H1 (cell line): ENCODE results near the gene RBFOX1. TPM values are rescaled to one million over a fixed set of nuclear protein-coding genes. Genes with fewer than 3 reads are reported as not detected.

Experiments
- CTCF ChIA-PET: fragments of 300-600 bp; sonication (Branson Sonifier 250); formaldehyde crosslinking; loops from one replicate; lab custom pipeline; 2021; ENCODE audit not compliant: partially characterized antibody; lab: Charles Lee
- POLR2A ChIA-PET: fragments of 300-600 bp; sonication (Branson Sonifier 250); formaldehyde crosslinking; loops from one replicate; lab custom pipeline; 2021; ENCODE audit warnings: inconsistent platforms; ENCODE audit not compliant: partially characterized antibody; lab: Charles Lee
- DNase-seq, 2 experiments: peaks; one replicate each; pipeline versions ENCODE4 v3.0.0 to v3.0.0-alpha.2; 2010 to 2022; ENCODE audit warnings: low spot score in 2 of 2, low read depth in 1 of 2, mixed read lengths in 1 of 2
- FAIRE-seq: peaks from 2 replicates; lab custom pipeline; 2011; peaks lifted over from hg19 to GRCh38; lab: Jason Lieb, UNC
- H2AFZ ChIP-seq: 2 replicates; pipeline ENCODE4 v1.8.1; 2012; ENCODE audit warnings: low read length, inconsistent platforms
- H2AK5ac ChIP-seq: 2 replicates; pipeline ENCODE4 v1.6.1; 2013; ENCODE audit warnings: low read depth, low read length
- H2BK120ac ChIP-seq: replicated peaks from 2 replicates; pipeline ENCODE3; 2013; ENCODE audit warnings: low read depth, low read length, inconsistent platforms
- H2BK12ac ChIP-seq: 2 replicates; pipeline ENCODE4 v1.6.1; 2013; ENCODE audit warnings: low read depth, low read length
- H2BK15ac ChIP-seq: 2 replicates; pipeline ENCODE4 v1.6.1; 2013; ENCODE audit warnings: low read length
- H2BK20ac ChIP-seq: 2 replicates; pipeline ENCODE4 v1.6.1; 2013; ENCODE audit warnings: low read length
- H2BK5ac ChIP-seq: 2 replicates; pipeline ENCODE4 v1.6.1; 2013; ENCODE audit warnings: low read depth, low read length
- H3K14ac ChIP-seq: 2 replicates; pipeline ENCODE4 v1.6.1; 2013; ENCODE audit warnings: inconsistent platforms; ENCODE audit not compliant: insufficient read length
- H3K18ac ChIP-seq: 2 replicates; pipeline ENCODE4 v1.6.1; 2013; ENCODE audit warnings: low read length; ENCODE audit errors: extremely low read depth
- H3K23ac ChIP-seq: 2 replicates; pipeline ENCODE4 v1.6.1; 2013; ENCODE audit warnings: inconsistent platforms; ENCODE audit not compliant: insufficient read length
- H3K23me2 ChIP-seq: 2 replicates; pipeline ENCODE4 v1.6.1; 2013; ENCODE audit warnings: low read depth, low read length
- H3K27ac ChIP-seq: 2 replicates; pipeline ENCODE4 v1.6.1; 2011; ENCODE audit warnings: low read depth, low read length, inconsistent platforms
- H3K27me3 ChIP-seq, 4 experiments: replicated peaks in 1 of 4; 1 replicate in 1 of 4; 2 replicates in 3 of 4; pipeline versions ENCODE4 v1.6.1 to v1.8.1; 2011 to 2013; ENCODE audit warnings: low read length in 3 of 4, mild to moderate bottlenecking in 3 of 4, inconsistent platforms in 2 of 4, mixed read lengths in 2 of 4, moderate library complexity in 1 of 4; ENCODE audit not compliant: control insufficient read depth in 3 of 4, insufficient read depth in 3 of 4; ENCODE audit errors: extremely low read depth in 1 of 4
- H3K36me3 ChIP-seq, 4 experiments: 2 replicates each; pipeline versions ENCODE4 v1.6.1 to v1.8.1; 2011 to 2013; ENCODE audit warnings: mild to moderate bottlenecking in 4 of 4, low read length in 3 of 4, moderate library complexity in 2 of 4, control low read depth in 1 of 4, inconsistent platforms in 1 of 4; ENCODE audit not compliant: insufficient read depth in 4 of 4, control insufficient read depth in 2 of 4
- H3K4ac ChIP-seq: replicated peaks from 2 replicates; pipeline ENCODE3; 2013; ENCODE audit warnings: low read length, low read depth, mixed read lengths, inconsistent platforms; ENCODE audit not compliant: insufficient read length
- H3K4me1 ChIP-seq, 4 experiments: replicated peaks in 1 of 4; 1 replicate in 1 of 4; 2 replicates in 3 of 4; pipeline versions ENCODE4 v1.6.1 to v1.8.1; 2011 to 2013; ENCODE audit warnings: low read length in 3 of 4, inconsistent platforms in 2 of 4, mixed read lengths in 1 of 4; ENCODE audit not compliant: insufficient read depth in 4 of 4, control insufficient read depth in 3 of 4
- H3K4me2 ChIP-seq, 2 experiments: 2 replicates each; pipeline versions ENCODE4 v1.6.1 to v1.8.1; 2011 to 2013; ENCODE audit warnings: low read depth in 2 of 2, low read length in 2 of 2, control low read depth in 1 of 2, inconsistent platforms in 1 of 2, mild to moderate bottlenecking in 1 of 2; ENCODE audit not compliant: insufficient read depth in 1 of 2
- H3K4me3 ChIP-seq, 4 experiments: fragments of 200-600, 300-600 bp in 1 of 4; sonication (generic), shearing (Covaris generic), sonication (Bioruptor Twin) in 1 of 4; 2 replicates each; pipeline versions ENCODE4 v1.5.1 to v1.8.1; 2011 to 2016; ENCODE audit warnings: low read length in 4 of 4, low read depth in 3 of 4, control low read depth in 2 of 4, inconsistent platforms in 2 of 4, mild to moderate bottlenecking in 2 of 4, mixed read lengths in 1 of 4, moderate library complexity in 1 of 4; ENCODE audit not compliant: insufficient read depth in 2 of 4; ENCODE audit errors: extremely low read depth in 1 of 4
- H3K56ac ChIP-seq: replicated peaks from 2 replicates; pipeline ENCODE3; 2013; ENCODE audit warnings: low read depth, mild to moderate bottlenecking, mixed read lengths, low read length, inconsistent platforms; ENCODE audit not compliant: insufficient read length
- H3K79me1 ChIP-seq: 2 replicates; pipeline ENCODE4 v1.6.1; 2013; ENCODE audit warnings: low read depth, low read length, control low read depth
- H3K79me2 ChIP-seq, 2 experiments: 2 replicates each; pipeline versions ENCODE4 v1.6.1 to v1.8.1; 2012 to 2013; ENCODE audit warnings: low read length in 2 of 2, mild to moderate bottlenecking in 2 of 2, inconsistent platforms in 1 of 2; ENCODE audit not compliant: insufficient read depth in 2 of 2, control insufficient read depth in 1 of 2
- H3K9ac ChIP-seq, 4 experiments: replicated peaks in 1 of 4; 1 replicate in 1 of 4; 2 replicates in 3 of 4; pipeline versions ENCODE4 v1.6.1 to v1.8.1; 2011 to 2013; ENCODE audit warnings: low read depth in 3 of 4, low read length in 3 of 4, control low read depth in 2 of 4, mild to moderate bottlenecking in 2 of 4, moderate library complexity in 2 of 4, inconsistent platforms in 1 of 4; ENCODE audit errors: extremely low read depth in 1 of 4
- H3K9me3 ChIP-seq, 2 experiments: 2 replicates each; pipeline versions ENCODE4 v1.6.1 to v1.8.1; 2012 to 2013; ENCODE audit warnings: mild to moderate bottlenecking in 2 of 2, moderate library complexity in 2 of 2, control low read depth in 1 of 2, inconsistent platforms in 1 of 2, low read depth in 1 of 2, low read length in 1 of 2, mixed read lengths in 1 of 2; ENCODE audit not compliant: insufficient read depth in 2 of 2
- H4K20me1 ChIP-seq, 2 experiments: replicated peaks in 1 of 2; 2 replicates each; pipeline versions ENCODE3 to v1.8.1; 2011 to 2013; ENCODE audit warnings: inconsistent platforms in 2 of 2, low read length in 2 of 2, mild to moderate bottlenecking in 1 of 2; ENCODE audit not compliant: insufficient read depth in 2 of 2, control insufficient read depth in 1 of 2
- H4K5ac ChIP-seq: 2 replicates; pipeline ENCODE4 v1.6.1; 2013; ENCODE audit warnings: low read length, low read depth, mixed read lengths, inconsistent platforms; ENCODE audit not compliant: insufficient read length
- H4K8ac ChIP-seq: 2 replicates; pipeline ENCODE4 v1.8.0; 2013; ENCODE audit warnings: mild to moderate bottlenecking, moderate library complexity, low read length, inconsistent platforms; ENCODE audit not compliant: insufficient read depth; ENCODE audit errors: extremely low read depth
- H4K91ac ChIP-seq: replicated peaks from 2 replicates; pipeline ENCODE3; 2013; ENCODE audit warnings: low read length, mixed read lengths, inconsistent platforms; ENCODE audit not compliant: insufficient read length
- BACH1 ChIP-seq: IDR thresholded peaks from 2 replicates; pipeline ENCODE4 v1.6.1; 2012; ENCODE audit warnings: low read length, improper control_type of control experiment
- CBX8 ChIP-seq: fragments of 300-800, 300-1000 bp; sonication (generic); IDR thresholded peaks from 2 replicates; pipeline ENCODE4 v1.7.1; 2016; ENCODE audit warnings: low read depth, low read length, borderline replicate concordance
- CHD1 ChIP-seq: IDR thresholded peaks from 2 replicates; pipeline ENCODE4 v1.6.1; 2012; ENCODE audit warnings: low read depth, low read length, improper control_type of control experiment
- CTBP2 ChIP-seq: IDR thresholded peaks from 2 replicates; pipeline ENCODE4 v1.7.0; 2011; ENCODE audit warnings: borderline replicate concordance, mild to moderate bottlenecking, moderate library complexity, mixed read lengths, low read length; ENCODE audit not compliant: insufficient read depth, insufficient read length
- EP300 ChIP-seq, 2 experiments: IDR thresholded peaks; 1 replicate in 1 of 2; 2 replicates in 1 of 2; pipeline ENCODE4 v1.6.1; 2011 to 2012; ENCODE audit warnings: low read depth in 2 of 2, low read length in 2 of 2, mild to moderate bottlenecking in 2 of 2, borderline replicate concordance in 1 of 2, inconsistent platforms in 1 of 2, moderate library complexity in 1 of 2
- POLR2A ChIP-seq, 2 experiments: IDR thresholded peaks; 1 replicate in 1 of 2; 2 replicates in 1 of 2; pipeline ENCODE4 v1.6.1; 2011; ENCODE audit warnings: low read depth in 2 of 2, low read length in 2 of 2, mild to moderate bottlenecking in 2 of 2; ENCODE audit errors: control extremely low read depth in 1 of 2
- WGBS, 2 experiments: shearing (Covaris generic) in 1 of 2; methylation state at CpG; one replicate each; pipeline versions ENCODE4 v1.1.6 to v1.1.7; 2013 to 2015; ENCODE audit warnings: low lambda C conversion rate in 2 of 2, mixed read lengths in 2 of 2, inconsistent platforms in 1 of 2, low coverage in 1 of 2, missing lambda C conversion rate in 1 of 2; ENCODE audit not compliant: insufficient replicate concordance in 2 of 2, insufficient coverage in 1 of 2, insufficient read length in 1 of 2; ENCODE audit errors: extremely low coverage in 1 of 2, missing lambda C conversion rate in 1 of 2; 5-methylcytosine and 5-hydroxymethylcytosine counted together
- polyA plus RNA-seq, 7 experiments: library from polyadenylated mRNA; depleted of rRNA in 3 of 7; stranded (reverse) in 5 of 7; unstranded in 2 of 7; fragments of >200 nt in 5 of 7; fragments of 200-250 nt in 2 of 7; gene quantifications; 1 replicate in 5 of 7; 2 replicates in 1 of 7; 4 replicates in 1 of 7; pipeline versions ENCODE4 v1.2.1 to v1.2.3, GENCODE V29; 2011 to 2013; ENCODE audit warnings: missing spikeins in 2 of 7, mixed read lengths in 2 of 7
- total RNA-seq: library from RNA; stranded (reverse); fragmentation: NEBNext Ultra II Directional; extraction: Animal tissue kit (Norgen Biotek cat#: 25700); gene quantifications from 2 replicates; pipeline ENCODE4 v1.2.1, GENCODE V29; 2021
- TF ChIP-seq, protein P1 (sequence below): IDR thresholded peaks from 2 replicates; pipeline ENCODE4 v1.6.1; 2012; ENCODE audit warnings: inconsistent platforms

RBFOX1 gene
- total and polyA plus RNA-seq, 2 of the 8 experiments (the other 6 are each of a cell fraction or from before 2014, with no cell fraction given), result 1.7 to 2.8 TPM

DNA sequence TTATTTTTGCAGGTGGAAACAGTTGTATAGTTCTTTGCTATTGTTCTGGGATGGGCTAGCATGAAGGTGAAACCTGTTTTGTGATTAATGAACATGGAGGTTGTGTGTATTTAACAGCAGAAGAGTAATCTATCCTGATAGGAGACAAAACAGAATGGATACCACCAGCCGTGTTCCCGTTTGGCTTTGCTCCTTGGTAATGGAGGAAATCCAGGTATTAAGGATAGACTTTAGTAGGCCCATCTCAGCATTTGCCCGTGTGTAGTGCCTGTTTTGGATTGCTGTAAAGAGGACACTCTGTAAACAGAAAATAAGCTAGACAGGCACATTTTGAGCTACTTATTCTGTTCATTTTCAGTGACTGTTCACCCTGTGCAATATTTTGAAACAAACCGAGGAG is 215.1 kb downstream of the RBFOX1 start:
- Histone ChIP-seq H3K4ac (no peak overlapping the region), H3K23ac (no peak overlapping the region), H2BK20ac (no peak overlapping the region), H3K27ac (no peak overlapping the region), H2AFZ (no peak overlapping the region), H3K4me3 (no peak overlapping the region), H3K14ac (no peak overlapping the region), H3K18ac (no peak overlapping the region), H3K4me2 (no peak overlapping the region), H2BK15ac (no peak overlapping the region), H4K5ac (no peak overlapping the region), H3K27me3 (no peaks in the 10 kb centered on the region), H4K91ac (no peak overlapping the region), H2BK120ac (no peak overlapping the region), H3K23me2 (no peaks in the 10 kb centered on the region), H4K8ac (no peak overlapping the region), H4K20me1 (no peaks in the 10 kb centered on the region), H3K79me1 (no peaks in the 10 kb centered on the region), H3K79me2 (no peaks in the 10 kb centered on the region), H2AK5ac (no peak overlapping the region), H3K9ac (no peak overlapping the region), H3K9me3 (no peaks in the 10 kb centered on the region), H2BK12ac (no peak overlapping the region), H3K4me1 (peaks cover 0 to 5% (median 2%) of the 10 kb centered on the region in 4 experiments; a peak in 2 of 7 replicates), H3K36me3 (no peaks in the 10 kb centered on the region), H2BK5ac (no peak overlapping the region), H3K56ac (no peak overlapping the region)
- no peak for TF ChIP-seq CTBP2
- no peak for TF ChIP-seq CHD1
- no peak for TF ChIP-seq EP300 (IDR thresholded peaks at IDR 0.05; ENCODE audit: borderline replicate concordance in 1 of 2, low read depth in 2 of 2, low read length in 2 of 2)
- TF ChIP-seq, protein P1, sequence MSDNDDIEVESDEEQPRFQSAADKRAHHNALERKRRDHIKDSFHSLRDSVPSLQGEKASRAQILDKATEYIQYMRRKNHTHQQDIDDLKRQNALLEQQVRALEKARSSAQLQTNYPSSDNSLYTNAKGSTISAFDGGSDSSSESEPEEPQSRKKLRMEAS, result no peak
- no peak for TF ChIP-seq BACH1
- TF ChIP-seq POLR2A (IDR thresholded peaks at IDR 0.05; ENCODE audit: control extremely low read depth in 1 of 2, low read depth in 2 of 2, low read length in 2 of 2), result no peak
- TF ChIP-seq CBX8, result no peak
- CTCF ChIA-PET, result interaction anchor here (1.0 kb wide), 1 partner anchor 10 kb away, joined by 3 read pairs; no protein-coding TSS in a partner anchor
- WGBS, 2 experiments, result 93% methylated on average over 4 of the region's 4 CpGs; no CpG with 5 or more reads in 1 of the 2 experiments
- FAIRE-seq (no peak), DNase-seq (no peak)
- POLR2A ChIA-PET, result no interaction called here
